HepG2 (cell line): ENCODE results near the gene TBXA2R. TPM values are rescaled to one million over a fixed set of nuclear protein-coding genes. Genes with fewer than 3 reads are reported as not detected.

Experiments used
- ATAC-seq: fragments of 200-7000 bp; cut with Tn5 transposase; 3 replicates; pipeline ENCODE4 v1.9.1; 2020; ENCODE audit warnings: mild to moderate bottlenecking, moderate library complexity
- BruUV-seq: library from RNA; stranded (reverse); fragments of 400-500 nt; replicated peaks from 2 replicates; lab custom pipeline; 2021; lab: Mats Ljungman, UMichigan
- CTCF ChIA-PET: fragments of 300-600 bp; formaldehyde crosslinking; extraction: SDS; loops from one replicate; lab custom pipeline; 2021; ENCODE audit warnings: low total read pairs, inconsistent platforms, low intra/inter-chr PET ratio; lab: Yijun Ruan, JAX
- POLR2A ChIA-PET: fragments of 350-600 bp; sonication (Branson Sonifier 250); formaldehyde crosslinking; loops from one replicate; lab custom pipeline; 2020; ENCODE audit warnings: antibody characterized with exemption, inconsistent platforms; lab: Yijun Ruan, JAX
- DNase-seq: peaks from one replicate; pipeline ENCODE4 v3.0.0-alpha.2; 2015; ENCODE audit warnings: low spot score
- FAIRE-seq: peaks from 3 replicates; lab custom pipeline; 2011; peaks lifted over from hg19 to GRCh38; lab: Jason Lieb, UNC
- H2AFZ ChIP-seq: one replicate; pipeline ENCODE4 v1.6.1; 2011; ENCODE audit warnings: low read length, inconsistent platforms
- H3K27ac ChIP-seq: fragments of 300-600 bp; 3 replicates; pipeline ENCODE4 v1.8.0; 2011; ENCODE audit warnings: mixed run types, mild to moderate bottlenecking, mixed read lengths, low read length, inconsistent platforms; ENCODE audit not compliant: insufficient read depth; ENCODE audit errors: extremely low read length
- H3K27me3 ChIP-seq, 2 experiments: fragments of 200-600 bp in 1 of 2; 2 replicates in 1 of 2; 3 replicates in 1 of 2; pipeline versions ENCODE4 v1.6.0 to v1.8.0; 2011; ENCODE audit warnings: low read length in 2 of 2, mild to moderate bottlenecking in 2 of 2, moderate library complexity in 2 of 2, inconsistent platforms in 1 of 2; ENCODE audit not compliant: insufficient read depth in 2 of 2, control insufficient read depth in 1 of 2
- H3K36me3 ChIP-seq, 2 experiments: fragments of 200-600 bp in 1 of 2; replicated peaks in 1 of 2; 2 replicates in 1 of 2; 3 replicates in 1 of 2; pipeline versions ENCODE4 v1.5.1 to v1.8.0; 2011; ENCODE audit warnings: low read length in 2 of 2, inconsistent platforms in 1 of 2; ENCODE audit not compliant: insufficient read depth in 2 of 2, control insufficient read depth in 1 of 2
- H3K4me1 ChIP-seq: 2 replicates; pipeline ENCODE4 v1.5.1; 2012; ENCODE audit warnings: low read length, inconsistent platforms; ENCODE audit not compliant: insufficient read depth
- H3K4me2 ChIP-seq: 2 replicates; pipeline ENCODE4 v1.6.0; 2011; ENCODE audit warnings: low read depth, low read length, inconsistent platforms
- H3K4me3 ChIP-seq, 3 experiments: fragments of 200-600 bp in 1 of 3; sonication (generic), shearing (Covaris generic) in 1 of 3; replicated peaks in 1 of 3; 2 replicates each; pipeline ENCODE4 v1.5.1; 2011 to 2016; ENCODE audit warnings: low read length in 3 of 3, inconsistent platforms in 2 of 3, low read depth in 2 of 3, mild to moderate bottlenecking in 2 of 3, control low read depth in 1 of 3, mixed read lengths in 1 of 3; ENCODE audit not compliant: insufficient read depth in 1 of 3
- H3K79me2 ChIP-seq: one replicate; pipeline ENCODE4 v1.6.1; 2011; ENCODE audit warnings: low read length, inconsistent platforms; ENCODE audit not compliant: insufficient read depth
- H3K9ac ChIP-seq: 2 replicates; pipeline ENCODE4 v1.6.0; 2011; ENCODE audit warnings: mild to moderate bottlenecking, low read depth, low read length, inconsistent platforms; ENCODE audit not compliant: insufficient read depth
- H3K9me3 ChIP-seq: 2 replicates; pipeline ENCODE4 v1.5.1; 2012; ENCODE audit warnings: mild to moderate bottlenecking, low read length
- H4K20me1 ChIP-seq: 2 replicates; pipeline ENCODE4 v1.6.0; 2011; ENCODE audit warnings: inconsistent platforms, mild to moderate bottlenecking, low read length, moderate library complexity; ENCODE audit not compliant: insufficient read depth
- GABPA ChIP-seq, 2 experiments: IDR thresholded peaks; 2 replicates each; pipeline ENCODE4 v1.6.1; 2011 to 2016; ENCODE audit warnings: low read depth in 2 of 2, low read length in 1 of 2, missing biosample characterization in 1 of 2, missing genetic modification characterization in 1 of 2
- HNRNPL ChIP-seq: fragments of 200-400 bp; formaldehyde crosslinking; IDR thresholded peaks from 2 replicates; pipeline ENCODE4 v1.6.1; 2017; ENCODE audit warnings: mild to moderate bottlenecking, low read depth, low read length
- REPIN1 ChIP-seq: sonication (generic); formaldehyde crosslinking; IDR thresholded peaks from 2 replicates; pipeline ENCODE4 v1.8.0; 2022; ENCODE audit warnings: missing genetic modification reagents, low read depth, mild to moderate bottlenecking, borderline replicate concordance
- ZBTB38 ChIP-seq: sonication (generic); formaldehyde crosslinking; IDR thresholded peaks from 2 replicates; pipeline ENCODE4 v1.5.1; 2020; ENCODE audit warnings: mild to moderate bottlenecking, missing genetic modification reagents
- ZKSCAN1 ChIP-seq: fragments of 150-350 bp; IDR thresholded peaks from 2 replicates; pipeline ENCODE4 v1.6.1; 2014; ENCODE audit warnings: low read length
- ZMYM2 ChIP-seq: sonication (generic); formaldehyde crosslinking; IDR thresholded peaks from 2 replicates; pipeline ENCODE4 v1.8.0; 2022; ENCODE audit warnings: mild to moderate bottlenecking, missing genetic modification reagents
- ZNF678 ChIP-seq: sonication (generic); formaldehyde crosslinking; IDR thresholded peaks from 2 replicates; pipeline ENCODE4 v1.4.0; 2020; ENCODE audit warnings: mild to moderate bottlenecking, missing genetic modification reagents
- ZSCAN22 ChIP-seq: sonication (generic); formaldehyde crosslinking; IDR thresholded peaks from 2 replicates; pipeline ENCODE4 v1.4.0; 2020; ENCODE audit warnings: mild to moderate bottlenecking, missing genetic modification reagents
- WGBS: methylation state at CpG from one replicate; pipeline ENCODE4 v1.1.6; 2017; ENCODE audit warnings: low lambda C conversion rate; 5-methylcytosine and 5-hydroxymethylcytosine counted together
- in situ Hi-C: cut with HindIII; loops from 2 replicates; pipeline ENCODE4 v1.10.0; 2017; ENCODE audit warnings: low pct_unique_long_range_greater_than_20kb; ENCODE audit not compliant: extremely low pct_ligation_motif_present
- intact Hi-C: fragments of 100-400 bp; cut with micrococcal nuclease; formaldehyde crosslinking; loops from one replicate; pipeline ENCODE4 v1.10.0; 2022; ENCODE audit not compliant: unreplicated experiment
- polyA plus RNA-seq, 8 experiments: library from polyadenylated mRNA; depleted of rRNA in 3 of 8; stranded (reverse) in 7 of 8; unstranded in 1 of 8; fragments of >200 nt; fragmentation: Illumina TruSeq in 4 of 8; extraction: Trizol in 4 of 8; gene quantifications; 2 replicates each; pipeline versions ENCODE4 v1.2.1 to v1.2.3, GENCODE V29; 2011 to 2016; ENCODE audit warnings: low read depth in 4 of 8, missing spikeins in 1 of 8, mixed read lengths in 1 of 8; ENCODE audit not compliant: insufficient read depth in 1 of 8
- total RNA-seq, 5 experiments: library from RNA; depleted of rRNA; stranded (reverse); fragments of >200 nt; fragmentation: Illumina TruSeq; extraction: Trizol; gene quantifications; 2 replicates each; pipeline ENCODE4 v1.2.3, GENCODE V29; 2016; ENCODE audit warnings: low read depth in 1 of 5

The TBXA2R gene
- total and polyA plus RNA-seq, 2 of the 13 experiments (the other 11 are each of a cell fraction or from before 2014, with no cell fraction given), result 0.09 TPM; not detected in 1

DNA sequence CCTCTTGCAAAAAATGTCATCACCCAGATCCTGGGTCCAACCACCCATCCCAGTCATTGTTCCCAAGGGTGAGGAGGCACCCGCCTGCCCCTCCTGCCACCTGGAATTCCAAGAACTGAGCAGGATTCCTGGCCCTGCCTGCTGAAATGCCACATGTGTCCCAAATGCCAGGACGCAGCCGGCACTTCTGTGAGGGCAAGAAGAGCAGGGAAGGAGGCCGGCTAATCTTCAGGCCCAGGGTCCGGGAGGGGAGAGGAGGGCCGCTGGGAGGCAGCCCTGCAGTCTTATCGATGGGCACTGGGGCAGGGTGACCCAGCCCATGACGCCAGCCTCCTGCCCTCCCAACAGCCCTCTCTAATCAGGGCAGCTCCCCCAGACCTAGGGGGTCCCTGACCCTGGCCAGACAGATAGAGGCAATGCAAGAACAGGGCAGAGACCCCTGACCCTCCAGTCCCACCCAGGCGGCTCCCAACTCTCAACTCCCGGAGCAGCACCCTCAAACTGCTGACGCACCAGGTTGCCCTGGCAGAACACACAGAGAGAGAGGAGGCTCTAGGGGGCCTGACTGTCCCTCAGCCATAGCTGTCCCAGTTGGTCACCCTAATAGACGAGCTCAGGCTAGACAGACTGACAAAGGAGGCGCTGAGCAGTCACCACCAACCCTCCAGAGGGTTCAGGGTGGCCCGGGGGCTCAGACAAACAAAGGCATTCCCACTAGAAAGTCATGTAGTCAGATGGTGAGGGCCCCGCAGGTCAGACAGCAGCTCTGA lies 50.8 kb downstream of the TBXA2R start:
- Histone ChIP-seq H3K4me3 (peak overlapping the region; percentile 15 to 95 (median 91); a peak in 4 of 6 replicates), H3K9me3 (no peaks in the 10 kb centered on the region), H3K27me3 (no peaks in the 10 kb centered on the region), H4K20me1 (no peaks in the 10 kb centered on the region), H3K36me3 (no peaks in the 10 kb centered on the region; a peak in 2 of 5 replicates), H3K27ac (no peak overlapping the region), H2AFZ (no peak overlapping the region), H3K79me2 (peaks cover 14% of the 10 kb centered on the region), H3K9ac (peak overlapping the region; percentile 87; the same call in 1 of the 2 replicates), H3K4me1 (peaks cover 54% of the 10 kb centered on the region), H3K4me2 (peak overlapping the region; percentile 96)
- 73% methylated on average over 11 of the region's 15 CpGs for WGBS
- CTCF ChIA-PET, result no interaction called here
- FAIRE-seq (no peak), DNase-seq (no peak), ATAC-seq (no peak)
- in situ Hi-C loops (no loop called here), intact Hi-C loops (no loop called here)
- TF ChIP-seq HNRNPL (peak; percentile 59; the same call in 1 of the 2 replicates), ZMYM2 (CRISPR knock-in tag) (0 out of 2 replicates have a peak, but pooled peaks have one; percentile 28), ZKSCAN1 (no peak)
- POLR2A ChIA-PET, result no interaction called here
- BruUV-seq, result no TSS peak

- TSS peak; percentile 58 for BruUV-seq
- CTCF ChIA-PET, result no interaction called here
- intact Hi-C loops, result no loop called here
- FAIRE-seq (no peak), DNase-seq (no peak), ATAC-seq (no peak)
- no peak overlapping the region for H3K4me3 ChIP-seq
- WGBS, result 81% methylated on average over 20 of the region's 21 CpGs
- peaks cover 14% of the 10 kb centered on the region for H3K79me2 ChIP-seq
- no peak overlapping the region for H2AFZ ChIP-seq
- peak overlapping the region; percentile 45 for H3K27ac ChIP-seq
- TF ChIP-seq REPIN1 (CRISPR knock-in tag), result no peak
- TF ChIP-seq ZBTB38 (CRISPR knock-in tag), result peak; percentile 73; the same call in 1 of the 2 replicates
- no peak for TF ChIP-seq GABPA (IDR thresholded peaks at IDR 0.05; ENCODE audit: low read depth, low read length)
- TF ChIP-seq GABPA (CRISPR knock-in tag; IDR thresholded peaks at IDR 0.05; ENCODE audit: low read depth), result peak; percentile 59
- no peak for TF ChIP-seq ZNF678 (CRISPR knock-in tag)
- peak; percentile 71; the same call in 1 of the 2 replicates for TF ChIP-seq ZSCAN22 (CRISPR knock-in tag)
- peak overlapping the region; percentile 24; the same call in 1 of the 2 replicates for H3K4me2 ChIP-seq
- H3K9ac ChIP-seq, result 0 out of 2 replicates have a peak overlapping the region, but pooled peaks have one; percentile 1
- peaks cover 54% of the 10 kb centered on the region for H3K4me1 ChIP-seq
- no peaks in the 10 kb centered on the region; a peak in 2 of 5 replicates for H3K36me3 ChIP-seq
- H3K9me3 ChIP-seq, result no peaks in the 10 kb centered on the region
- H4K20me1 ChIP-seq, result no peaks in the 10 kb centered on the region
- in situ Hi-C loops, result no loop called here
- POLR2A ChIA-PET, result no interaction called here
- no peaks in the 10 kb centered on the region for H3K27me3 ChIP-seq
Observed at GRCh38 chr19:3554254-3555083, 52.2 kb downstream of the TBXA2R start.
